Panc1 (cell line): ENCODE measurements around the gene FLT3. TPM values are rescaled to one million over a fixed set of nuclear protein-coding genes. Genes with fewer than 3 reads are reported as not detected.

Experiments used
- ATAC-seq: fragments of 200-7000 bp; cut with Tn5 transposase; 2 replicates; pipeline ENCODE4 v1.9.1; 2020; ENCODE audit warnings: mild to moderate bottlenecking, moderate library complexity
- BruUV-seq: library from RNA; stranded (reverse); fragments of 400-500 nt; replicated peaks from 2 replicates; lab custom pipeline; 2021; lab: Mats Ljungman, UMichigan
- CTCF ChIA-PET: fragments of 300-600 bp; sonication (Branson Sonifier 250); formaldehyde crosslinking; loops from one replicate; lab custom pipeline; 2022; ENCODE audit warnings: antibody characterized with exemption; lab: Charles Lee
- POLR2A ChIA-PET: fragments of 300-600 bp; sonication (Branson Sonifier 250); formaldehyde crosslinking; loops from one replicate; lab custom pipeline; 2022; ENCODE audit warnings: antibody characterized with exemption; lab: Charles Lee
- DNase-seq: peaks from one replicate; pipeline ENCODE4 v3.0.0-alpha.2; 2010; ENCODE audit warnings: low read depth, low spot score
- H3K27ac ChIP-seq: 2 replicates; pipeline ENCODE4 v1.5.1; 2011; ENCODE audit warnings: mild to moderate bottlenecking, low read length, inconsistent platforms
- H3K27me3 ChIP-seq: fragments of 200-500 bp; sonication (Bioruptor generic); 2 replicates; pipeline ENCODE4 v1.6.0; 2014; ENCODE audit warnings: low read length, inconsistent platforms; ENCODE audit not compliant: control insufficient read depth, insufficient read depth
- H3K36me3 ChIP-seq: fragments of 200-500 bp; sonication (Bioruptor generic); 2 replicates; pipeline ENCODE4 v1.5.1; 2014; ENCODE audit warnings: inconsistent platforms, mild to moderate bottlenecking, low read length, moderate library complexity; ENCODE audit not compliant: control insufficient read depth, insufficient read depth
- H3K4me1 ChIP-seq: 2 replicates; pipeline ENCODE4 v1.5.1; 2011; ENCODE audit warnings: inconsistent platforms, mild to moderate bottlenecking, low read length, moderate library complexity; ENCODE audit not compliant: control insufficient read depth, insufficient read depth
- H3K4me3 ChIP-seq, 2 experiments: 2 replicates each; pipeline ENCODE4 v1.5.1; 2011 to 2012; ENCODE audit warnings: low read depth in 2 of 2, low read length in 2 of 2, mild to moderate bottlenecking in 2 of 2, inconsistent platforms in 1 of 2, moderate library complexity in 1 of 2
- H3K9me3 ChIP-seq: fragments of 200-500 bp; sonication (Bioruptor generic); 2 replicates; pipeline ENCODE4 v1.5.1; 2014; ENCODE audit warnings: low read depth, mild to moderate bottlenecking, inconsistent platforms, low read length, moderate library complexity; ENCODE audit not compliant: control insufficient read depth, insufficient read depth
- POLR2AphosphoS5 ChIP-seq: IDR thresholded peaks from 2 replicates; pipeline ENCODE4 v1.6.1; 2012; ENCODE audit warnings: mild to moderate bottlenecking, low read depth, low read length, moderate library complexity
- SIN3A ChIP-seq: IDR thresholded peaks from 2 replicates; pipeline ENCODE4 v1.6.1; 2012; ENCODE audit warnings: low read depth, mild to moderate bottlenecking, low read length, moderate library complexity, borderline replicate concordance; ENCODE audit not compliant: insufficient read depth
- TCF7L2 ChIP-seq: IDR thresholded peaks from 2 replicates; pipeline ENCODE4 v1.6.1; 2011; ENCODE audit warnings: mild to moderate bottlenecking, low read depth, low read length, inconsistent platforms
- in situ Hi-C: cut with HindIII; loops from 2 replicates; pipeline ENCODE4 v1.10.0; 2016; ENCODE audit warnings: low sequenced_read_pairs, low pct_unique_long_range_greater_than_20kb
- intact Hi-C: fragments of 100-400 bp; cut with micrococcal nuclease; formaldehyde crosslinking; loops from one replicate; pipeline ENCODE4 v1.10.0; 2022; ENCODE audit not compliant: unreplicated experiment
- total RNA-seq: library from RNA; stranded (reverse); gene quantifications from one replicate; pipeline ENCODE4 v1.2.1, GENCODE V29; 2021; ENCODE audit not compliant: unreplicated experiment
- TF ChIP-seq, protein P1 (sequence below): fragments of 450-650 bp; IDR thresholded peaks from 2 replicates; pipeline ENCODE4 v1.5.1; 2017; ENCODE audit warnings: mild to moderate bottlenecking
- TF ChIP-seq, protein P2 (sequence below), 2 experiments: IDR thresholded peaks; 2 replicates each; pipeline ENCODE4 v1.6.1; 2011 to 2012; ENCODE audit warnings: low read depth in 2 of 2, control low read depth in 1 of 2, low read length in 1 of 2, mild to moderate bottlenecking in 1 of 2, moderate library complexity in 1 of 2; ENCODE audit not compliant: insufficient read depth in 1 of 2

FLT3 gene
- total RNA-seq, 1 experiment from 2014 or later = 0.08 TPM

DNA sequence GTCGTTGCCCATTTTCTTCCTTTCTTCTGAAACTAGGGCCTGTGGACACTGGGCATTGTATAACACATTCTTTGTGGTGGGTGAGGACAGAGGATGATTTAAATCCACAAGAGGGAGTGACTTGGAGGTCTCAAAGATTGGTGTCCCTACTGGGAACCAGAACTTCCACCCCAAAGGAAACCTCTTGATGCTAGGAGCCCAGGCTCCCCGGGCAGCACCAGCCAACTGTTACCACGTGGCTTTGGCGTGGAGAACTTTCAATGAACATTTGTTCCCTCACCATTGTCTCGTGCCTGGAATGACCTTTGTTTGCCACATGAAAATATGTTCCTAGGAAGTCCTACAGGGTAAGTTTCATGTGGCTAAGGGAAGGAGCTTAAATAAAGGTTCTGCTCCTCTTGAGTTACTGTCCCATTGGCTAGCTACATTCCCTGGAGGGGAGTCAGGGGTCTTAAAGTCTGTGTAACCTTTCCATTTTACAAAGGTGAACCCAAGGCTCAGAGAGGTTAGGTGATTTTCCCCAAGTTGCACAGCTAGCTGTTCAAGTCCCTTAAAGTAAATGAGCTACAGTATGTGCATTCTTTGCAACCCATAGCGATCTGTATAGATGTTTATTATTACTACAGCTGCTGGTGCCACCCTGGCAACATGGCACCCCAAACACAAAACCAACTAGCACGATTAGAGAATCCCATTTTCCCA lies 126.3 kb downstream of the FLT3 start:
- Histone ChIP-seq H3K4me1 (0 out of 2 replicates have a peak, but pooled peaks cover 5% of the 10 kb centered on the region), H3K36me3 (no peaks in the 10 kb centered on the region), H3K27me3 (no peaks in the 10 kb centered on the region), H3K4me3 (no peak overlapping the region), H3K9me3 (no peaks in the 10 kb centered on the region), H3K27ac (no peak overlapping the region)
- in situ Hi-C loops (loop anchor here (25.0 kb wide), 1 partner anchor 137 kb away; no protein-coding TSS in a partner anchor), intact Hi-C loops (no loop called here)
- ATAC-seq = no peak
- POLR2A ChIA-PET = no interaction called here
- no peak for TF ChIP-seq TCF7L2
- TF ChIP-seq, protein P1, sequence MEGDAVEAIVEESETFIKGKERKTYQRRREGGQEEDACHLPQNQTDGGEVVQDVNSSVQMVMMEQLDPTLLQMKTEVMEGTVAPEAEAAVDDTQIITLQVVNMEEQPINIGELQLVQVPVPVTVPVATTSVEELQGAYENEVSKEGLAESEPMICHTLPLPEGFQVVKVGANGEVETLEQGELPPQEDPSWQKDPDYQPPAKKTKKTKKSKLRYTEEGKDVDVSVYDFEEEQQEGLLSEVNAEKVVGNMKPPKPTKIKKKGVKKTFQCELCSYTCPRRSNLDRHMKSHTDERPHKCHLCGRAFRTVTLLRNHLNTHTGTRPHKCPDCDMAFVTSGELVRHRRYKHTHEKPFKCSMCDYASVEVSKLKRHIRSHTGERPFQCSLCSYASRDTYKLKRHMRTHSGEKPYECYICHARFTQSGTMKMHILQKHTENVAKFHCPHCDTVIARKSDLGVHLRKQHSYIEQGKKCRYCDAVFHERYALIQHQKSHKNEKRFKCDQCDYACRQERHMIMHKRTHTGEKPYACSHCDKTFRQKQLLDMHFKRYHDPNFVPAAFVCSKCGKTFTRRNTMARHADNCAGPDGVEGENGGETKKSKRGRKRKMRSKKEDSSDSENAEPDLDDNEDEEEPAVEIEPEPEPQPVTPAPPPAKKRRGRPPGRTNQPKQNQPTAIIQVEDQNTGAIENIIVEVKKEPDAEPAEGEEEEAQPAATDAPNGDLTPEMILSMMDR = no peak
- no peak for TF ChIP-seq POLR2AphosphoS5
- TF ChIP-seq SIN3A = no peak
- TF ChIP-seq, protein P2, sequence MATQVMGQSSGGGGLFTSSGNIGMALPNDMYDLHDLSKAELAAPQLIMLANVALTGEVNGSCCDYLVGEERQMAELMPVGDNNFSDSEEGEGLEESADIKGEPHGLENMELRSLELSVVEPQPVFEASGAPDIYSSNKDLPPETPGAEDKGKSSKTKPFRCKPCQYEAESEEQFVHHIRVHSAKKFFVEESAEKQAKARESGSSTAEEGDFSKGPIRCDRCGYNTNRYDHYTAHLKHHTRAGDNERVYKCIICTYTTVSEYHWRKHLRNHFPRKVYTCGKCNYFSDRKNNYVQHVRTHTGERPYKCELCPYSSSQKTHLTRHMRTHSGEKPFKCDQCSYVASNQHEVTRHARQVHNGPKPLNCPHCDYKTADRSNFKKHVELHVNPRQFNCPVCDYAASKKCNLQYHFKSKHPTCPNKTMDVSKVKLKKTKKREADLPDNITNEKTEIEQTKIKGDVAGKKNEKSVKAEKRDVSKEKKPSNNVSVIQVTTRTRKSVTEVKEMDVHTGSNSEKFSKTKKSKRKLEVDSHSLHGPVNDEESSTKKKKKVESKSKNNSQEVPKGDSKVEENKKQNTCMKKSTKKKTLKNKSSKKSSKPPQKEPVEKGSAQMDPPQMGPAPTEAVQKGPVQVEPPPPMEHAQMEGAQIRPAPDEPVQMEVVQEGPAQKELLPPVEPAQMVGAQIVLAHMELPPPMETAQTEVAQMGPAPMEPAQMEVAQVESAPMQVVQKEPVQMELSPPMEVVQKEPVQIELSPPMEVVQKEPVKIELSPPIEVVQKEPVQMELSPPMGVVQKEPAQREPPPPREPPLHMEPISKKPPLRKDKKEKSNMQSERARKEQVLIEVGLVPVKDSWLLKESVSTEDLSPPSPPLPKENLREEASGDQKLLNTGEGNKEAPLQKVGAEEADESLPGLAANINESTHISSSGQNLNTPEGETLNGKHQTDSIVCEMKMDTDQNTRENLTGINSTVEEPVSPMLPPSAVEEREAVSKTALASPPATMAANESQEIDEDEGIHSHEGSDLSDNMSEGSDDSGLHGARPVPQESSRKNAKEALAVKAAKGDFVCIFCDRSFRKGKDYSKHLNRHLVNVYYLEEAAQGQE (IDR thresholded peaks at IDR 0.05; ENCODE audit: insufficient read depth in 1 of 2, low read depth in 2 of 2, low read length in 1 of 2) = no peak
- BruUV-seq = no TSS peak
- CTCF ChIA-PET = no interaction called here
- no peak for DNase-seq

DNA sequence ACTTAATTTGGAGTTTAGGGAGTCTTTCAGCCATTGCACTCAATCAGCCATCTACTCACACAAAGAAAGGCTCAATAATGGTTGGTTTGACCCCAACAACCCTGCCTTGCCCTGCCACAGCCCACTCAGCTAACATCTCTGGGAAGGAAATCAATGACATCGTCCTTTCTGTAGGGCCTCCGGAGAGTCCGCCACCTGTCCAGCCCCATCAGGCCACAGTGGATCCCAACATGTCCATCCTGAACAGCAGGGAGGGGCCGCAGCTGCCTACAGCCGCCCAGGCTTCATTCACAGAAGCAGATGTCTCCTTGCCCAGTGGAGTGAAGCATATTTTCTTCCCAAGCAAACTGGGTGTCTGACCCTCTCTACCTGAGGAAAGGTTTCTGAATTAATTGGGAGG lies 127.1 kb downstream of the FLT3 start:
- in situ Hi-C loops (loop anchor here (25.0 kb wide), 1 partner anchor 136 kb away; no protein-coding TSS in a partner anchor), intact Hi-C loops (no loop called here)
- Histone ChIP-seq H3K27ac (no peak overlapping the region), H3K4me3 (no peak overlapping the region), H3K9me3 (no peaks in the 10 kb centered on the region), H3K4me1 (0 out of 2 replicates have a peak, but pooled peaks cover 5% of the 10 kb centered on the region), H3K36me3 (no peaks in the 10 kb centered on the region; the same call in 1 of the 2 replicates), H3K27me3 (no peaks in the 10 kb centered on the region)
- CTCF ChIA-PET = no interaction called here
- TF ChIP-seq POLR2AphosphoS5 (no peak), TCF7L2 (no peak), SIN3A (no peak)
- TF ChIP-seq, protein P1 = no peak
- TF ChIP-seq, protein P2 (IDR thresholded peaks at IDR 0.05; ENCODE audit: insufficient read depth in 1 of 2, low read depth in 2 of 2, low read length in 1 of 2) = no peak
- POLR2A ChIA-PET = no interaction called here
- BruUV-seq = no TSS peak
- DNase-seq = no peak
- ATAC-seq = no peak
